ENCODE measurements around the gene TIMM23B. TPM values are rescaled to one million over a fixed set of nuclear protein-coding genes. Genes with fewer than 3 reads are reported as not detected.
"Not testable (repeated sequence)": the region's sequence is repeated elsewhere in the genome, so short reads cannot be mapped to it uniquely, and the experiment has no call there.

TIMM23B gene, protein sequence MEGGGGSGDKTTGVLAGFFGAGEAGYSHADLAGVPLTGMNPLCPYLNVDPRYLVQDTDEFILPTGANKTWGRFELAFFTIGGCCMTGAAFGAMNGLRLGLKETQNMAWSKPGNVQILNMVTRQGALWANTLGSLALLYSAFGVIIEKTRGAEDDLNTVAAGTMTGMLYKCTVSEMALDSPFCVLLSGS
- total RNA-seq: 10 to 100 TPM; 17.3 to 18.0 TPM
- long read RNA-seq, donor 1, partial matches to known transcripts: 0 of 4 reads
- long read RNA-seq, donor 1, other reads (novel, unspliced or antisense): 4 of 4 reads
- long read RNA-seq, donor 2, transcript TIMM23B-201 (7 exons, 1,142 nt): major isoform, 9 of 12 reads
- long read RNA-seq, donor 2, partial matches to known transcripts: 3 of 12 reads
- long read RNA-seq, donor 2, other reads (novel, unspliced or antisense): 0 of 12 reads

DNA sequence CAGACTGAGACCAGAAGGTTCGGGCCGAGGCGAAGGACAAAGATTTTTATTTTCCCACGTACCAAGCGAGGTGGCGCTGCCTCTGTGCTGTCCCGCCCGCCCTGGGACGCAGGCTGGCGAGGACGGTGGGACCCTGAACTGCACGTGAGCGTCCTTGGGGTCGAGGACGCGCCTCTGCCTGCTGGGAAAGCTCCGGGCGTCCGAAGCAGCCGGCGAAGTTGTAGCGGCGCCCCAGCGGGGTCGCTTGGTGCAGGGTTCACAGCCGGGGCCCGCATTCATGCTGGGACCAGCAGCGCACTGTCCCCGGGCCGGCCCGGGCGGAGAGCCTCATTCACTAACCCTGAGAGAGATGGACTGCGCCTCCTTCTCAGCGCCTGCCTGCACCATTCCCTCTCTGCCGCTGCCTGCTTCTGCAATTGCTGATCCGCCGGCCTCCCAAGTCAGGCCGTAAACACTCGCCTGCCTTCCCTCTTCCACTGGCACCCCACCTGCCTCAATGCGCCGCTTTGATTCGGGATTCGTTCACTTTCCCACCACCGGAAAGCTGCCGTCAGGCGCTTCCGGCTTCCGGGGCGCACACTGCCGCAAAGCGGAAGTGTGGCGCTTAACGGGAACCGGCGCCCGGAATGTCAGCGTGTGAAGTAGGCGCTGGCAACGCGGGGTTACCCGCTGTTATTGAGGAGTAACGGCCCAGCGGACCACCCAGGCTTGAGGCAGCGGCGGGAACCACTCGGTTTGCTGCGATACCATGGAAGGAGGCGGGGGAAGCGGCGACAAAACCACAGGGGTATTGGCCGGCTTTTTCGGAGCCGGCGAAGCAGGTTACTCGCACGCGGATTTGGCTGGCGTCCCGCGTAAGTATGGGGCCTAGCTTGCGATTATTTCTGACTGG lies at the start of gene TIMM23B, which contains the start of gene PARG:
Gene TIMM23B (plus strand): TSS at position 607 of the 892 bp plus-strand sequence. CDS start 142 bp downstream, at position 749.
Gene PARG (minus strand): TSS at position 581 of the 892 bp plus-strand sequence. CDS start 302 bp downstream, at position 279.
- DNase-seq (ENCODE audit: low spot score): peak; percentile 93
- intact Hi-C loops (cut with DNase I): not testable (repeated sequence)

DNA sequence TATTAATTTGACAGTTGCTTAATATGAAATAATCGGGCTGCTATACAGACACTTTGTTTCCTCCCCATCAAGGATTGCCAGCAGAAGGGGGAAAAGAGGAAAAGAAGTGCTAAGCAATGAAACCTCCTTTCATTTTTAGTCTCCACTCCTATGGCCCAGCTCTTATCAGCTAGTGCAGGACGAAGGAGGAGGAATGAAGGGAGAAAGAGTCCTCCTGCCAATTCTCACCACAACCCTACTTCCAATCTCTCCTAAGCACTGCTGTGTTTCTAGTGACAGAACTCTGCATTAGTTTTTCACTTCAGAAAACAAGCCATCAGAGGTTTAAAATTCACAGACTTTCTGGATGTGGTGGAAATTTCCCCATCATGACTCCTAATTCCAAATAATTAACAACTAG lies 41.9 kb upstream of the TIMM23B start:
- intact Hi-C loops (cut with DNase I); DNase-seq (ENCODE audit: low spot score): not testable (repeated sequence)

DNA sequence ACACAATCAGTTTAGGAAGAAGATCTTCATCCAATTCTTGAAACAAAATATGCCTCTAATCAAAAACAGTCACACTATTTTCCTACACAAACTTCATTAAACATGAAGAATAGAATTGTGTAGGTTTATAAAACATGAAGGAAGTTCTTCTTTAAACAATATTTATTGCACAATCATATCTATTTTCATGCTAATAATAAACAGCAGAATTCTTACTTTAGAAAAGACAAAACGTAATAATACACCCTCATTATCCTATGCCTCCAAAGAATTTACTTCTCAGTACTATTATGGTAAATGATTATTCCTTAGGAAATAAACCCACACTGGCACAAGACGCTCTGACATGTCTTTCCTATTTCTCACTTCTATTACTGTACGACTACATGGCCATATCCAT lies 41.4 kb upstream of the TIMM23B start:
- DNase-seq (ENCODE audit: low spot score); intact Hi-C loops (cut with DNase I): not testable (repeated sequence)

DNA sequence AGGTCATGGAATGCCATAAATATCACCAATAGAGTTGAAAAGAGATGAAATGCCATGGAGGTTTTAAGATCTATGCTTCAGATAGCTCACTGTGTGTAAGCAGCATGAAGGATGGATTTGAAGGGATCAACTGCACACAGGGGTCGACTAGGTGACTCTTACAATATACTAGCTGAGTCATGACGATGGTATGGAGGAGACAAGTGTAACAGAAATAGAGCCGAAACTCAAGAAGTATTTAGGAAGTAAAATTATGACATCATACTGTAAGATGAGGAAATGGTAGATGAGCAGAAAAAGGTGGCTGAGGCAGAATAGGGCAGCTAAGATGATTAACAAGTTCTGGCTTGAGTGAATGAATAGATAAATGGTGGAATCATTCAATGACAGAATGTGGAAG lies 38.0 kb upstream of the TIMM23B start:
- intact Hi-C loops (cut with DNase I); DNase-seq (ENCODE audit: low spot score): not testable (repeated sequence)

DNA sequence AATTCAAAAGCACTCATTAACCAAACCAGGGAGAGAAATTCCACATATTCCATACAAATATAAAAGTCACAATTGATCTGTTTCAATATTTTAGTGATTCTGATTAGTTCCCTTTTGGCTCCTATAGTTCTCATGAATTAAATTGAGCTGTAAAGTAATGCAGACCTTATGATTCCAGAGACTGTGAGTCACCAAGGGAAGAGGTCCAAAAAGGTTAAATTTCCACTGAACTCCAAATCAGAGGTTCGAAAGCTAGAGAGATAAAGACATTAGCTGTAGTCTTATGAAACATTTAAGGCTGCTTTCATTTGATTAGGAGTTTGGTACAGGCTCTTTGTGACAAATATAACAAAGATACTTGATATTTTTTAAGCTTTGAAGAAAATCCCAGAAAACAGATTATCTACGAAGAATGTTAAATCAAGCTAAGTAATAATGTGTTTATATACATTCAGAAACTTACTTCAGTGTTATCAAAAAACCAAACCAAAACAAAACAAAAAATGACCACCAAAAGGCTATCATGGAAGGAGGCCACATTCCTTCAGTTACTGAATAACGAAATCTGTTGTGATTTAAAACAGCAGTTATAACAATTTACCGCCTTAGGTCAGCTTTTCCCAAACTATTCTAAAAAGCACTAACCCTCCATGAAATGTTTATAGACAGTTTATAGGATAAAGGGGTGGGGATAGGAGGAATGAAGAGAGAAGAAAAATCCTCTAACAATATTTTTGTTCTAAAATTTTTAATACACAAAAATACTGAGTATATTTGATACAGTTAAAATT lies 33.4 kb upstream of the TIMM23B start:
- intact Hi-C loops (cut with DNase I); DNase-seq (ENCODE audit: low spot score): not testable (repeated sequence)

DNA sequence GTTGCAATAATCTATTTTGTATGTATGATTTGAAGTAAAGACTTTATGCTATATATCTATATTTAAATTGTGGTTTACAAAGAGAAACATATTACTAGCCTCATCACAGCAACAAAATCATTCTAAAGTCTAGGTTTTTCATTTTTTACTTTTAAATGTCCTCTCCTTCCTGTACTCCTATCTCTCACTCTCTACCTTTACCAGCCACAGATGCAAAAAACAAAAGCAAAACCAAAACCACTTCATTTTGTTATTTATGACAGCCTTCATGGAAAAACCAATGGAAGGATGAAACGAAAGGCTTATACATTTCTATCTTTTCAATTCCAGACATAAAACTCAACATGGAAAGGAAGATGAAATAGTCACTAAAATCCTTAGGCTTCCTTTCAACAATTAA lies 31.6 kb upstream of the TIMM23B start:
- intact Hi-C loops (cut with DNase I); DNase-seq (ENCODE audit: low spot score): not testable (repeated sequence)

DNA sequence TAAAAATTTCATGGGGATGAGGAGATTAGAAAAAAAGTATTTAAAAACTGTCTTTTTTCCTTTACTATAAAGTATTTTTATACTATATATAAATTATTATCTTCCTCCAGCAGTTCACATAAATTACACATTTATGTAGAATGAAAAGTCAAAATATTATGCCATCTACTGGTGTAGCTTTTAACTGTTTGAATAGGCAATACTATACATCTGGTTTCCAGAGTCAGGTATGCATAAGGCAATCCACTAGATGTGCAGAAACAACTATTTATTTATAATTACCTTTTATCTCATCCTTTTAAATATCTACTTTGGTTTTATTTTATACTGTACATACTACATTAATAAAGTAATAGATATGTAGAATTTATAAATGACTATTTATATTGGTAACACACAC lies 25.4 kb upstream of the TIMM23B start:
- intact Hi-C loops (cut with DNase I); DNase-seq (ENCODE audit: low spot score): not testable (repeated sequence)

DNA sequence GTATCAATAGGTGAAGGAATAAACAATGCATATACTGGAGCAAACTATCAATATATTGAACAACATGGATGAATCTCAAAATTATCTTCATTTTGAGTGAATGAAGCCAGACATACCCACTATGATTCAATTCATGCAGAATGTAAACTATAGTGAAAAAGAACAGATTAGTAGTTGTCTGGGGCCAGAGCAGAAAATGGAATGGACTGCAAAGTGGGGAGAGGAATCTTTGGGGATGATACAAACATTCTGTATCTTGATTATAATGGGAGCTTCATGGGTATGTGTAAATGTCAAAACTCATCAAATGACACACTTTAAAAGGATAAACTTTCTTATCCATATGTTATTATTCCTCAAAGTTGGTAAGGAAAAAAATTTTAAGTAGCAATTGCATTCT lies 23.9 kb upstream of the TIMM23B start:
- intact Hi-C loops (cut with DNase I); DNase-seq (ENCODE audit: low spot score): not testable (repeated sequence)

DNA sequence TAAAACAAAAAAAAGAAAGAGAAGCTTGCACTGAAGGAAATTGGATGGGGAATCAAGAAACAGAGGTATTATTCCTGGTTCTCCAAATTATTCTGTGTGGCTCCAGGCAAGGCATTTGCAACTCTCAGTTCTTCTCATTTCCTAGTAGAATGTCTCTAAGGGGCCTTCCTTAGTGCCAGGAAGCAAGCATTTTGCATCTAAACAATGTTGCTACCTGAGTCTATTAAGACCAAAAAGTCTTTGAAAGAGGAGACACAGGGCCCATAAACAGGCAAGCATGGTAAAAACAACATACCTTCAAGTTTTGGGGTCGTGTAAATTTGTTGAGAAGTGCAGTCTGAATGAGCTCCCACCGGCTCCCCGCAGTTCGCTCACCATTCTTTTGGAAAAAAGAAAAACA lies 19.8 kb upstream of the TIMM23B start:
- intact Hi-C loops (cut with DNase I); DNase-seq (ENCODE audit: low spot score): not testable (repeated sequence)

DNA sequence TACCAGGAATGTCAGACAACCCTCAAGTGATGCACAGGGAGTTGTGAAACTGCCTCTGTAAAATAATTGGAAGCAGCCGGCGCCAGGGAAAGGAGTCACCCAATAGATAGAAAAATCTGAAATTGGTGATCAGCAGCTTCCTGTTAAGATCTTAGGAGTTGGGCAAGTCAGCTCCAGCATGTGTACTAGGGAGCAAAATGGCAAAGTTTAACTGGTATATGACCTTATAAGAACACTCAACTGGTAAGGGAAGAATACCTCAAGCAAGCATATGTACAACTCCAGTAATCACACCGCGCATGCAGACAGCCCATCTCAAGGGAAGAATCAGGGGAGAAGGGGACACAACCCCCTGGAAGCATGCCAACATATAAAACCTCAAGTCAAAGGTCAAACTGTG lies 18.3 kb upstream of the TIMM23B start:
- intact Hi-C loops (cut with DNase I); DNase-seq (ENCODE audit: low spot score): not testable (repeated sequence)

DNA sequence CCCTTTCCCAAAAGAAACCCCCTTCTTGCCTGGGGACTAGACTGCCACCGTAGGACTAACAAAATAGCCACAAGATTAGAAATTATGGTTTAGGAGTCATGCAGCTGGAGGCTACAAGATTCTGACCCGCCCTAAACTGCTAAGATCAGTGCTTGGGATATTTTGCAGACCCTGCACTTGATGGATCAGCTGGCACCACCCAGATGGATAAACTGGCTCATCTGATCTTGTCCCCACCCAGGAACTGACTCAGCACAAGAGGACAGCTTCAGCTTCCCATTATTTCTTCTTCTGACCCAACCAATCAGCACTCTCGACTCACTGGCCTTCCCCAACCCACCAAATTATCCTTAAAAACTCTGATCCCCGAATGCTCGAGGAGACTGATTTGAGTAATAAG lies 10.6 kb upstream of the TIMM23B start:
- intact Hi-C loops (cut with DNase I); DNase-seq (ENCODE audit: low spot score): not testable (repeated sequence)

DNA sequence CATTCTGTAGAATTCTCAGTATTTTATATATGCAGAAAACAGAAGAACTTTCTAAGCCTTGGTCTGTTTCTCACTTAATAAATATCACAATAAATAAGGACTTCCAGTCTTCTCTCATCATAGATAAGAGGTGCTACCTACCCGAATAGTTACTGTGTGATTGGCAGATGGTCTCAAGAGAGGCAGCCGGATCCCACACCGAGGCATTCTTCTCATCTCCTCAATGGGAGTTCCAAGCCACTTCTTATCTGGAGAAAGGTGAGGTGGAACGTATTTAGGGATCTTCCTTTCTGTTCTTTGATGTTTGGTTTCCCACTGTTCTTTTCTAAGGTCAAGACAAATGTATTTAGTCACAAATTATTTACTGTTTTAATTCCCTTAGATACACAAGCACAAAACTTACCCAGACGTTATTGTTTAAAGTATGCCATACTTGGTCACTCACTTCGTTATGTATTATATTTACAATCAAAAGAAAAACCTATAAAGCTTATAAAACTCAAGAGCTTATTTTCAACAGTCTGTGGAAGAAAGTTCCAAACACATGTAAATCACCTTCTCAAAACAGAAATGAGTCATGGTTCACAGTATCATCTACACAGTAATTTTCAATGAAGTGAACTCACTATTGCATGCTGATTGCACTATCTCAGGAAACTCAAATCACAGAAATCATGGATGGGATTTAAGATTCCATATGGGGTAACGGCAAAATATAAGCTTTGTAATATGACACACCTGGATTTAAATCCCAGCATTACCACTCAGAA lies 9.7 kb upstream of the TIMM23B start:
- DNase-seq (ENCODE audit: low spot score); intact Hi-C loops (cut with DNase I): not testable (repeated sequence)

DNA sequence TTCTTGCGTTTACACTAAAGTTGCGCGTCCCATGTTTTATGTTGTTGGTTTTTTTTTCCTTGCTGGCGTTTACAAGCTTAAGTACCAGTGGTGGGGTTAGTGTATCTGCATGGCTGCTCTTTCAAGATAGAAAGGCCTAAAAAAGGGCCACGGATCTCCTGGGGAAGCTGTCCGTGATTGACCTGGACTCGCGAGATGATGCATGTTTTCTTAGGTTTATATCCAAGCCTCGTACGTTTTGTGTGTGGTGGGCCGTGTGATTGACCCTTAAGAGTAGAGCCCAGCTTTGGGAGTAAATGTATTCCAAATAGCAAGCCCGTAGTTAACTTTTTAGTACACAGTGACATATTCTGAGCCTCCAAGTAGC lies 469 bp downstream of the TIMM23B start:
- not testable (repeated sequence) for DNase-seq (ENCODE audit: low spot score)

DNA sequence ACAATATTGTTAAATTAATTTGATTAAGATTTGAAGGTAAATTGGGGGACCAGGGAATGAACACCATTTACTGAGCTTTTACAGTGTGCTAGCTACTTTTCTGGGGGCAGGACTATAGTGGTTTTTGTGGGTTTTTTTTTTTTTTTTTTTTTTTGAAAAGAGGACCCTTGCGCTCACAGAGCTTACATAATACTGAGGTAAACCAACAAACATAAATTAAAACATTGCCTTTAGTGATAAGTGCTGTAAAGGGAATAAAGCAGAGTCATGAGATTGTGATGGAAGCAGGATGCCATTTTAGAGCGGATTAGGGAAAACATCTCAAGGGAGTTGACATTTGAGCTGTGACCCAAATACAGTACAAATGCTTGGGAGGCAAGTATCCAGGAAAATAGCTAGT lies 1.8 kb downstream of the TIMM23B start:
- intact Hi-C loops (cut with DNase I); DNase-seq (ENCODE audit: low spot score): not testable (repeated sequence)

More for the DNA sequence above, 469 bp downstream of the TIMM23B start:
- intact Hi-C loops (cut with DNase I): not testable (repeated sequence)

DNA sequence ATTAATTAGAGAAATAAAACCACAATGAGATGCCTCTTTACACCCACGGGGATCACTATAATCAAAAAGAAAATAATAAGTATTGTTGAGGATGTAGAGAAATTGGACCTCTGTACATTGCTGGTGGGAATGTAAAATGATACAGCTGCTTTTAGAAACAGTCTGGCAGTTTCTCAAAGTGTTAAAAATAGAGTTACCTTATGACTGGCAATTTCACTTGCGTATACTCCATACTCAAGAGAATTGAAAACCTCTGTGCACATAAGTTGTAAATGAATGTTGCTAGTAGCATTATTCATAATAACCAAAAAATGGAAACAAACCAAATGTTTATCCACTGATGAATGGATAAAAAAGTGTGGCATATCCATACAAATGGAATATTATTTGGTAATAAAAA lies 6.3 kb downstream of the TIMM23B start:
- DNase-seq (ENCODE audit: low spot score); intact Hi-C loops (cut with DNase I): not testable (repeated sequence)

DNA sequence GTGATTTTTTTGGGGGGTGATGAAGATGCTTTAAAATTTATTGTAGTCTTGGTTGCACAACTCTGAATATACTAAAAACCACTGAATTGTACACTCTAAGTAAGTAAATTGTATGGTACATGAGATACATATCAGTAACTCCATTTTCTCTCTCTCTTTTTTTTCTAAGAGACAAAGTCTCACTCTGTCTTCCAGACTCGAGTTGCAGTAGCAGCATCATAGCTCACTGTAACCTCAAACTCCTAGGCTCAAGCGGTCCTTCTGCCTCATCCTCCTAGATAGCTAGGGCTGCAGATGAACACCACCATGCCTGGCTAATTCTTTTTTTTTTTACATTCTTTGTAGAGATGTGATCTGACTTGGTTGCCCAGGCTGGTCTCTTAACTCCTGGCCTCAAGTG lies 6.9 kb downstream of the TIMM23B start:
- not testable (repeated sequence) for DNase-seq (ENCODE audit: low spot score)

DNA sequence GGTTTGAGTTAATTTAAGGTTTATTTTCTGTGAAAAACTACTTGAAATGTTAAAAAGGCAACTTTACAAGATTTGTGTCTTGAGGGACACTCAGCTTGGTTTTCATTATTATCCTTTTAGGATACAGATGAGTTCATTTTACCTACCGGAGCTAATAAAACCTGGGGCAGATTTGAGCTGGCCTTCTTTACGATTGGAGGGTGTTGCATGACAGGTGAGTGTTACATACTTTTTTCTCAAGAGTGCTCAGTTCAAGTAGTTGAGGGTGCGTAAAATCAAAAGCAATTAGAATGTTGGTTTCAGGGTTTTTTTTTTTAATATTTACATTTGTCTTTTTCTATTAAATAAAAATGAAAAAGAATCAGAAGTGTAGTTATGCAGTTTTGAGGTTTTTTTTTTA lies 10.2 kb downstream of the TIMM23B start:
- intact Hi-C loops (cut with DNase I); DNase-seq (ENCODE audit: low spot score): not testable (repeated sequence)

More for the DNA sequence above, 6.9 kb downstream of the TIMM23B start:
- intact Hi-C loops (cut with DNase I): not testable (repeated sequence)

DNA sequence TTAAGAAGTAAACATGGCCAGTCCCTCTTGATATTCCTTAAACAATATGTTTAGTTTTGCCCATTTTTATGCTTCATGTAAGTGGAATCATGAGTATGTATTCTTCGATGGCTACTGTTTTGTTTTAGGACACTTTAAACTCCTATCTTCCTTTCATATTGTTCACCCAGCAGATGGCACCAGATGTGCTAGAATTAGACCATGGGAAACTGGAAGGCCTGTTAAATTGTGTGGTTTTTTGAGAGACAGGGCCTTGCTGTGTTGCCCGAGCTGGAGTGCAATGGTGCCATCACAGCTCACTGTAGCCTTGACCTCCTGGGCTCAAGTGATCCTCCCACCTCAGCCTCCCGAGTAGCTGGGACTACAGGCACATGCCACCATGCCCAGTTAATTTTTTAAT lies 11.3 kb downstream of the TIMM23B start:
- DNase-seq (ENCODE audit: low spot score); intact Hi-C loops (cut with DNase I): not testable (repeated sequence)
